Measurements from ENCODE around the gene MBOAT1.

Gene MBOAT1

DNA sequence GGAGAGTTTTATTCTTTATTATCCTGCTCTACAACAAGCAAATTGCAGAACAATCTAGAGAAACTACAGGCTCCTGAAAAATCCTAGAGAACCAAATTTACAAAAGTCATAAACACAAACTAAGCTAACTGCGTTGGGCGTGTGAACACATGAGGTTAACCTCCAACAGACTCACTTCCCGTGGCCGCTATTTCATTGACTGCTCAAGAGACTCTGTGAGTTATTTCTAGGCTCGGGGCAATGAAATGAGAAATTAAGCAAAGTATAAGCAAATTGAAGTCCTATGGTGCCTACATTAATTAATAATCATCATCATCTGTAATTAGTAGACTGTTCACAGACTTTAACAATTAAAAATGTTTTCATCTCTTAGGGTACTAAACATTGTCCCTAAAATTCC lies 100.0 kb downstream of the MBOAT1 start:
- in situ Hi-C loops (cut with MboI; ENCODE audit: low sequenced_read_pairs), result no loop called here

- in situ Hi-C loops (cut with MboI; ENCODE audit: low sequenced_read_pairs), result no loop called here
Observed at GRCh38 chr6:20110478-20110877, 101.8 kb downstream of the MBOAT1 start.

GRCh38 chr6:20109526-20109925 lies 102.7 kb downstream of the MBOAT1 start:
- in situ Hi-C loops (cut with MboI; ENCODE audit: low sequenced_read_pairs), result no loop called here

GRCh38 chr6:20105838-20106237 lies 106.4 kb downstream of the MBOAT1 start:
- in situ Hi-C loops (cut with MboI; ENCODE audit: low sequenced_read_pairs), result no loop called here

DNA sequence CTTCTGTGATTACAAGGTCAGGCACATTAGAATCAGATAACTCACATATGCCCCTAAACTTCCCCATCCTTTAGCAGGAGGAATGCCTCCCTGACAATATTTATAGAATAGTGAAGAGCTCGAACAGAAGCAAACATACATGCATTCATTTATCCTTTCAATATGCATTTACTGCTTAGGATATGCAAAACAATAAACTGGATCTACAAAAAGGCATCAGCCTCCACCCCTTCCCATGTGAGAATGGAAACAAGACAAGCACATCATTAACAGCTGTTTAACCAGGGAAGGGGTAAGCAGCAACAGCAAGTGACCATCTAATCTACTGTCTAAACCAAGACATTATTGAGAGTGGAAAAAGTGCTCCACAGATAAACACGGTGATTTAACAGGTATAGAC lies 107.6 kb downstream of the MBOAT1 start:
- in situ Hi-C loops (cut with MboI; ENCODE audit: low sequenced_read_pairs), result no loop called here

DNA sequence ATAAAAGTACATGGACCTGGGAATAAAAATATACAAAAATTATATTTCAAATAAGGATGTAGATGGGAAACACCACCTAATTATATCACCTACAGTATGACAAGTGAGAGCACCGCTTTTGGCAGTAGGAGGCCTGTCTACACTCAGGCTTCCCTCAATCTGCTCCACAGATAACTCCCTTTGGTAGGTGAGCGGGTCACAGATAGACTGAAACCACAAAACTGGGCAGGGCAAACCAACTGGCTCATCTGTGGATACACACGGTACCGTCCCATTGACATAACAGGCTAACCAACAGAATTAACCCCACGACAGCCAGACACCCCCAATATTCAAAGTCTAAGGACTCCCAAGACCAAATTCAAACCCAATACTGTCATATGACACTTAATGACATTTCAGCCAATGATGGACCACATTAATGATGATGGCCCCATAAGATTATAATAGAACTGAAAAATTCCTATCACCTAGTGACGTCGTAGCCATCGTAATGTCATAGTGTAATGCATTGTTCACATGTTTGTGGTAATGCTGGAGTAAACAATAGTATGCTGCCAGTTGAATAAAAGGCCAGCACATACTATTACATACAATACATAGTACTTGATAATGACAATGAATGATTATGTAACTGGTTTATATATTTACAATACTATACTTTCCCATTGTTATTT lies 109.7 kb downstream of the MBOAT1 start:
- in situ Hi-C loops (cut with MboI; ENCODE audit: low sequenced_read_pairs), result no loop called here

DNA sequence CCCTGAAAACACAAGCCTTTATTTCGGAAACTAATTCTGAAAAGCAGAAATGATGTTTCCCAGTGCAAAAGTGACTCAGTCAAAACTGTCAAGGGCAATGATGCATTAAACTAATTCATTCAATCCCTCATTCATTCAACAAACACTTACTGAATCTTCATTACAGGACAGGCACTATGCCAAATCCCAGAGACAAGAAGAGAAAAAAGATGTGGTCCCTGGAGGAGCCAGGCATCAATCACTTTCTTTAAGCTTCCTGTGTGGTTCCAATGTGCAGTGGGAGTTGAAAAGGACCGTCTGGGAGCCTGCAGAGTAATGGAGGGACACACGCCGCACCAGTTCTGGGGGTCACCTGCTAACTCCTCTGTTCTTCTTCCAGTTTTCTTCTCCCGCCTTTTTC lies 113.1 kb downstream of the MBOAT1 start:
- in situ Hi-C loops (cut with MboI; ENCODE audit: low sequenced_read_pairs), result no loop called here

GRCh38 chr6:20098267-20098876 lies 113.9 kb downstream of the MBOAT1 start:
- in situ Hi-C loops (cut with MboI; ENCODE audit: low sequenced_read_pairs), result no loop called here

- in situ Hi-C loops (cut with MboI; ENCODE audit: low sequenced_read_pairs), result no loop called here
Observed at GRCh38 chr6:20096536-20096935, 115.7 kb downstream of the MBOAT1 start.

- in situ Hi-C loops (cut with MboI; ENCODE audit: low sequenced_read_pairs), result no loop called here
Observed at GRCh38 chr6:20095436-20095835, 116.8 kb downstream of the MBOAT1 start.

DNA sequence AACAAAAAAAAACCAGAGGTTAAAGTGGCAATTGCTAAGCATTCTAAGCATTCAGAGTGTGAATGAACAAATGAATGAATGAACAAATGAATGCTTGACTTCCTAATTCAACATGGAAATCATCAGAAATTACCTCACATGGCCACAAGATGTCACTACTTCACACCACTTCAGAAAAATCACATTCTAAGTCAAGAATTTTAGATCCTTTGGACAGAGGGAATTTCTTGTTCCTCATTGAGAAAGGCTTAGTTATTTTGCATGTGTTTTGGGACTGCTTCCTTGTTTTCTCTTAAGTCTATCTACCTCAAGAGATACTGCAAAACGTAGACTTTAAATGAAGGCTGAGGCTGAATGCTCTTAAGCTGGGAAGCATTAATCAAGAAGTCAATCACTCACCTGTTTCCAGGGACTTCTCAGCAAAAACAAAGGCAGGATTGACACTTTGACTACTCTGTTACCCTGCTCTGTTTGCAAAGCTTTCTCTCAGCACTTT lies 120.2 kb downstream of the MBOAT1 start:
- in situ Hi-C loops (cut with MboI; ENCODE audit: low sequenced_read_pairs), result no loop called here

- in situ Hi-C loops (cut with MboI; ENCODE audit: low sequenced_read_pairs), result no loop called here
Observed at GRCh38 chr6:20086992-20087391, 125.3 kb downstream of the MBOAT1 start.

GRCh38 chr6:20085817-20086216 lies 126.5 kb downstream of the MBOAT1 start:
- in situ Hi-C loops (cut with MboI; ENCODE audit: low sequenced_read_pairs), result no loop called here

- in situ Hi-C loops (cut with MboI; ENCODE audit: low sequenced_read_pairs), result no loop called here
Observed at GRCh38 chr6:20084411-20084810, 127.9 kb downstream of the MBOAT1 start.

DNA sequence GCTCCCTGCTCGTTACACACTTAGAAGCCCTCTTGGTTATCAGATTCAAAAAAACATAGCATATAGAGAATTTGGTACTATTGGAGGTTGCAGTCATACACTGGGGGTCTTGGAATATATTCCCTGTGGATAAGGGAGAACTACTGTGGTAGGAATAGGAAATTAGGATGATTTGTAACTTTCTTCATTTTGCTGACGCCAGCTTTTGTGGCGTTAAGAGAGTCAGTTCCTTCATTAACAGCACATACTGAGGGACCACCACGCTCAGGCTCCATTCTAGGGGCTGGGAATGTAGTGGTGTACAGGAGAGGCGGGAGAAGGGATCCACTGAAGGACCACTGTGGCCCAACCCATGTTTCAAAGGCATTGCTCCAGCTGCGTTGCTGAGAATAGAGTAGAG lies 140.3 kb downstream of the MBOAT1 start:
- in situ Hi-C loops (cut with MboI; ENCODE audit: low sequenced_read_pairs), result no loop called here

GRCh38 chr6:20070047-20070446 lies 142.2 kb downstream of the MBOAT1 start:
- in situ Hi-C loops (cut with MboI; ENCODE audit: low sequenced_read_pairs), result no loop called here

GRCh38 chr6:20069021-20069522 lies 143.2 kb downstream of the MBOAT1 start:
- in situ Hi-C loops (cut with MboI; ENCODE audit: low sequenced_read_pairs), result no loop called here

- in situ Hi-C loops (cut with MboI; ENCODE audit: low sequenced_read_pairs), result no loop called here
Observed at GRCh38 chr6:20068421-20068988, 143.8 kb downstream of the MBOAT1 start.

GRCh38 chr6:20061952-20062351 lies 150.3 kb downstream of the MBOAT1 start:
- in situ Hi-C loops (cut with MboI; ENCODE audit: low sequenced_read_pairs), result no loop called here

- in situ Hi-C loops (cut with MboI; ENCODE audit: low sequenced_read_pairs), result no loop called here
Observed at GRCh38 chr6:20060252-20060651, 152.0 kb downstream of the MBOAT1 start.

GRCh38 chr6:20058912-20059311 lies 153.4 kb downstream of the MBOAT1 start:
- in situ Hi-C loops (cut with MboI; ENCODE audit: low sequenced_read_pairs), result no loop called here
